Keratinocyte (primary cell): ENCODE measurements around the gene CYP11A1.

Experiments used
- EZH2 ChIP-seq: IDR thresholded peaks from one replicate; pipeline ENCODE4 v1.6.1; 2012; ENCODE audit warnings: inconsistent platforms, mild to moderate bottlenecking, low read length, moderate library complexity
- TF ChIP-seq, protein P1 (sequence below), 3 experiments: IDR thresholded peaks in 1 of 3; conservative IDR thresholded peaks in 1 of 3; optimal IDR thresholded peaks in 1 of 3; 2 replicates in 2 of 3; 3 replicates in 1 of 3; pipeline versions ENCODE3 to v1.5.1; 2011; ENCODE audit warnings: low read length in 3 of 3, mild to moderate bottlenecking in 3 of 3, moderate library complexity in 2 of 3, control low read depth in 1 of 3, inconsistent platforms in 1 of 3; ENCODE audit not compliant: insufficient read depth in 2 of 3; ENCODE audit errors: extremely low read depth in 1 of 3

DNA sequence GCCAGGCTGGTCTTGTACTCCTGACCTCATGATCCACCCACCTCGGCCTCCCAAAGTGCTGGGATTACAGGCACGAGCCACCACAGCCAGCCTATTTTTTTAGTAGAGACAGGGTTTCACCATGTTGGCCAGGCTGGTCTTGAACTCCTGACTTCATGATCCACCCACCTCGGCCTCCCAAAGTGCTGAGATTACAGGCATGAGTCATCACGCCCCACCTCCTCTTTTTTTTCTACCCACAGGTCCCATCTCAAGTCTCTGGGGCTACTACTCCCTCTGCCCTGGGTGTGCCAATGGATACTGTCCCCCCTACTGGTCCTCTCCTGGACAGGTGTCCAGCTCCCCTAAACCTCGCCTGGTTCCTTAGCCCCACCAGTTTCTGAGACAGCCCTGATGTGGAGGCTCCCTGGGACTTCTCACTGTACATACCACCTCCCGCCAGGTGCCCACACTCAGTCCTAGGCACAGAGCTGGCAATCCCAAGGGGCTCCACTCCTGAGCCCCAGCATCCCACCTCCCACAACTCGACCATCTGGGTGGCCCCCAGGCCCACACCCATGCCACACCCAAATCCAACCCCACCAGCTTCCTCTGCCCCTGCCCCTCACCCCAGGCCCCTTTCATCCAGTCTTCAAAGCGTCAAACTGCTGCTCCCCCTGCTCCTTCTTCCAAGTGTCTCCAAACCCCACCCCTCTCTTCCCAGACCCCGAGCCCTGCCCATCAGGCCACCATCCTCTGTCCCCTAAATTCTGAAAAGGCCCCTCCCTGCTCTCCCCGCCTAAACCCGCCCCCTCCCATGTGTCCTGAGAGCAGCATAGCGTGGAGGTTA, 13.1 kb upstream of the CYP11A1 start:
- TF ChIP-seq EZH2 = no peak
- TF ChIP-seq, protein P1, sequence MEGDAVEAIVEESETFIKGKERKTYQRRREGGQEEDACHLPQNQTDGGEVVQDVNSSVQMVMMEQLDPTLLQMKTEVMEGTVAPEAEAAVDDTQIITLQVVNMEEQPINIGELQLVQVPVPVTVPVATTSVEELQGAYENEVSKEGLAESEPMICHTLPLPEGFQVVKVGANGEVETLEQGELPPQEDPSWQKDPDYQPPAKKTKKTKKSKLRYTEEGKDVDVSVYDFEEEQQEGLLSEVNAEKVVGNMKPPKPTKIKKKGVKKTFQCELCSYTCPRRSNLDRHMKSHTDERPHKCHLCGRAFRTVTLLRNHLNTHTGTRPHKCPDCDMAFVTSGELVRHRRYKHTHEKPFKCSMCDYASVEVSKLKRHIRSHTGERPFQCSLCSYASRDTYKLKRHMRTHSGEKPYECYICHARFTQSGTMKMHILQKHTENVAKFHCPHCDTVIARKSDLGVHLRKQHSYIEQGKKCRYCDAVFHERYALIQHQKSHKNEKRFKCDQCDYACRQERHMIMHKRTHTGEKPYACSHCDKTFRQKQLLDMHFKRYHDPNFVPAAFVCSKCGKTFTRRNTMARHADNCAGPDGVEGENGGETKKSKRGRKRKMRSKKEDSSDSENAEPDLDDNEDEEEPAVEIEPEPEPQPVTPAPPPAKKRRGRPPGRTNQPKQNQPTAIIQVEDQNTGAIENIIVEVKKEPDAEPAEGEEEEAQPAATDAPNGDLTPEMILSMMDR (optimal IDR thresholded peaks at IDR 0.05 in 1 of 3, IDR thresholded peaks at IDR 0.05 in 1 of 3, conservative IDR thresholded peaks at IDR 0.05 in 1 of 3; ENCODE audit: extremely low read depth in 1 of 3, insufficient read depth in 2 of 3, low read length in 3 of 3) = no peak
